ENCODE results near the gene DCHS2.

DCHS2 gene

GRCh38 chr4:154487145-154487544 is 4.5 kb downstream of the DCHS2 start:
- no peak for DNase-seq

DNA sequence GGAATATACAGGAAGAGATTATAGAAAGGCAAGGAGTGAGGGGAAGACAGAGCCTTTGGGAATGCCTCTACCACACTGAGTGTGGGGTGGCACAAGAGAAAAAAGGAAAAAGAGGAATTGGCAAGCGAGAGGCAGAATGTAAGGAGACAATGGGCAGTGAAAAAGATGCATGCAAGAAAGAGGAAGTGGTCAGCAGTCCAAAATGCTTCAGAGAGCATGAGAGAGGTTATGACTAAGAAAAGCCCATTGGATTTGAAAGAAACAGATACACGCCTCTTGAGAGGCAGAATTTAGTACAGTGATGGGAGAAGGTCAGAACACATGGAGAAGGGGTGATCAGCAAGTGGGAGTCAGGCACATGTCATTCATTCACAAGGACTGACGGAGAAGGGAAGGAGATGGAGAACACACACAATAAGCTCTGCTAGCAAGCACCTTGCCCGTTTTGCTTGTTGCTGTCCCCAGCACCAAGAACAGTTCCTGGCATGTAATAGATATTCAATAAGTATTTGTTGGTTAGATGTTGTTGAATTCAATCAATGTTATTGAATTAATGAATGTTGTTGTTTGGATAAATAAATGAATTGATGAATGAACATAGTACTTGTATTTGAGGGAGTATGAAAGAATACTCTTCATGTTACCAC is 6.3 kb downstream of the DCHS2 start:
- DNase-seq, result no peak

GRCh38 chr4:154478547-154478946 is 13.1 kb downstream of the DCHS2 start:
- DNase-seq, result no peak

DNA sequence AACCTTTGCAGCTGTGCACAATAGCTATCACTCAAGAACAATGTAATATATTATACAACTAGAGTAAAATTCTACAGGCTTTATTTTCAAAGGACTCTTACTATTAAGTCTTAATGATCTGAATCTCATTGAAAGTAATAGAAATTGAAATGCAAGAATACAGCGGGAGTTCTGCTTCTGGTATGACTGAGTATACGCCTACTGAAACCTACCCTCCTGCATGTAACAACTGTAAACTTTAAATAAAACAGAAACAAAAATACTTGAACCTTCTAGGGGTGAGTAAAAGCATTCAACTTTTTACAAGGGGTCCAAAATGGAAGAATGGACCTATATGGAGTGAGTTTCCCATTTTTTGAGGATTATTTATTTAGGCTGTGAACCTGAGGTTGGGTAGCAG is 13.5 kb downstream of the DCHS2 start:
- DNase-seq, result no peak

DNA sequence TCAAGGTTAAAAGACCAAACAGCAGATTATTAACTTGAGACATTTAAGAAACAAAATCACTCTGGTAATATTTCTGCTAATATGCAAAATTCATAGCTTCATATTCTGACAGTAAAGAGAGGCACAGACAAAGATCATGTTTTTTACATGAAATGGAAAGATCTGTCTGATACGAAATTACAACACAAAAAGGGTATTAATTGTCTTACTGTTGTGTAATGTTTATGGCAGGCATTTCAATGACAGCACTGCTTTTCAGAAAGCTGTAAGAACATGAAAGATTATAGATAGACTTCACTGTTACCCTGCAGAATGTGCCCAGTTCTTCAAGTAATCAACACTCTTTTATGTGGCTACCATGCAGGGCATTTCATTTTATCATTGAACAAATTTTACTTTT is 15.4 kb downstream of the DCHS2 start:
- DNase-seq, result no peak

DNA sequence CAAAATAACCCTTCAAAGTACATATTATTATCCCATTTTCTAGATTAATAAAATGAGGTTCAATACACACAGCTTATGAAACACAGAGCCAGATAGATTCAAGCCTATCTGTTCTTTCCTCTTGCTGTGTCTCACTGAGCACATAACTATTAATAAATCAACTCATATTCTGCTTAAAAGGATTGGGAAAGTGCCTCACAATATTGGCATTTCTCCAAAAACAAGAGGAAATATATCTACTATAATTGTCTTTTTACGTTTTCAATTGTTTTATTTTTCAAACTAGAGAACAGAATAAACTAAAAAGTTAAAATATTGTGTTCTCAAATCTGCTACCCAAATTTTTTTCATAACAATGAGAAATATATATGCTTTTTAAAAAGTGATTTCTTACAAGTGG is 15.8 kb downstream of the DCHS2 start:
- DNase-seq, result no peak

DNA sequence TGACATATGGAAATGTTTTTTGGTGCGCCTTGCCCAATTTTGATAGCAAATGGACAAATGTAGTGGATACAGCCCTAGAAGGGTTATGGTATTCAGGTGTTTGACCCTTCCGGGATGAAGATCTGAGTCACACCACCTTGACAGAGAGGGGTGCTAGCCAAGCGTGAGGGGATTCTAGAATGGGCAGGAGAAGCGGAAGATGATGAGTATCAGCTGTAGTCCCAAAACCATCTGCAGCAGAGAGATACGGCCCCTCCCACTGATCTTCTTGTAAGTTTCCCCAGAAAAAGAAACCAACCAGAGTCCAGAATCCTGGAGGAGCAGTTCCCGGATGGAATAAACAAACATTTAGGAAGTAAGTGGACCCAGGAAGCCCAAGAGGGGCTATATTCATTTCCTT is 18.1 kb downstream of the DCHS2 start:
- DNase-seq, result no peak

DNA sequence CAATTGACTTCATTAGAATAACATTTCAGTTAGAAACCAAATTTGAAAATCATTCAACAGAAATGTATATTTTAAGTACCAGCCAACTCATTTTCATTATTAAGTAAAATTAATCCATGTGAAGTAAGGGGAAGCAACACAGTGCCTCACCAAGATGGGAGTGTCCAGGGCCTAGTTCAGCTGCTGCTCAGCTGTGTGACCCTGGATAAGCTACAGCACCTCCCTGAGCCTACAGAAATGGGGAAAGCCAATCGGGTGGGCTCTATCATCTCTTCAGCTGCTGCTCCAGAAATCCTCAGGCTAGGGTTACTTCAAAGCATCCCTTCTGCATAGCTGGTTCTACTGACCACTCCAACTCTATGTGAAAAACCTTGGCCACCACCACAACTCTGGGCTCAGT is 18.7 kb downstream of the DCHS2 start:
- DNase-seq, result no peak

- DNase-seq, result no peak
These were observed 19.9 kb downstream of the DCHS2 start for GRCh38 chr4:154471526-154472331.

DNA sequence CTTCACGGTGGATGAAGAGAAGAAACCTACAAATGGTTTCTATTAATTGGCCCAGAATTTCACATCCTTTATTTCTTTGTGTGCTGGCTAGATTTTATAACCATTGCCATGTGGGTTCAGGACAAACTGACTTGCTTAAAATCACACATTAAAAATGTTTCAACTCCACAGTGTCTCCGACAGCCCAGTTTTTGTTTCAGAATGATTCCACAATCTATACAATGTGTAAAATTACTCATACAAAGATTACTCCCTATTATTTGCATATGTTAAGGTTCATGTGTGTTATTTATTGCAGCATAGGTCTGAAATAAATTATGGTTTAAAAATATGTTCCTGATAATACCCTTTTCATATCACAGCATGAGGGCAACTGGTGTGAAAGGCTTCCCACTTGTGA is 20.6 kb downstream of the DCHS2 start:
- no peak for DNase-seq

GRCh38 chr4:154467886-154468285 is 23.7 kb downstream of the DCHS2 start:
- DNase-seq, result no peak

DNA sequence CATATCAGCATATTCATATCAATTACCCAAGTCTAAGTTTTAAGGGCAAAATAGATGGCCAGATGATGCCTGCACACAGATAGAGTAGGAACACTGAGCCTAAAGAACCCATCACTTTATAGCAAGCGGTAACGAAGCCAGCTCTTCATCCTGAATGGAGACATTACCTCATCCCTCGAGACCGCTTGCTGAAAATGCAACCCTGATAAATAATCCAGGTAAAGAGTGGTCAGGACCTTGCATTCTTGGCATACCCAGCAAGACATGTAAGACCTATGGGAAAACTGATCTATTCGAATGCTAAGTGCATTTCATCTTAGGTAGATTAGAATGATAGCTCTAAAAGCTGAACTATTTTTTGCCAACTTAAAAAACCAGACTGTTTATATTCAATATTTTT is 25.3 kb downstream of the DCHS2 start:
- no peak for DNase-seq

DNA sequence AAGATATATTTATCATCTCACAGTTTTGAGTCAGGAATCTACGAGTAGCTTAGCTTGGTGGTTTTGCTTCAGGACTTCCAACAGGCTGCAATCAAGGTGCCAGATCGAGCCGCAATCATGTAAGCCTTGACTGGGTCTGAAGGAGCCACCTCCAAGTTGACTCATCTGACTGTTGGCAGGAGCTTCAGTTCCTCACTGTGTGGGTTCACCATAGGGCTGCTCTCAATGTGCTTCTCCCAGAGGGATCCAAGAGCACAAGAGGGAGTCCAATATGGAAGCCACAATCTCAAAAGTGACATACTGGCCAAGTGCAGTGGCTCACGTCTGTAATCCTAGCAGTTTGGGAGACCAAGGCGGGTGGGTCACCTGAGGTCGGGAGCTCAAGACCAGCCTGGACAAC is 26.5 kb downstream of the DCHS2 start:
- no peak for DNase-seq

DNA sequence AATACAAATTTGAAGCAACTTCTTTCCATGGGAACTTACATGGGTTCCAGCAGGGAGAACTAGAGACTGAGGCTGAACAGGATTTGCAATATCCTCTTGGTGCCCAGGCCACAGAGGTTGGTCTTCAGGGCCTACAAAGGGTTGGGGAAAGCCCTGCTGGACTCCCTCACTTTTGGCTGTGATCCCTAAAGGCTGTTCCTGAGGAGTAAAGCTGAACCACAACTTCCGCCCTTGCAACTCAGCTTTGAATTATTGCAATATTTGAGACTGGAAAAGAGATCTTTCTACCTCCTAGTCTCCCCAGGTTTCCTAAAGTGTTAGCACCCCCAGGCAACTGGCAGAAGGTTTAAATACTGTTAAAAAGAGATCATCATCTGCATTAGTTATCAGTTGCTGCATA is 26.9 kb downstream of the DCHS2 start:
- DNase-seq, result no peak

DNA sequence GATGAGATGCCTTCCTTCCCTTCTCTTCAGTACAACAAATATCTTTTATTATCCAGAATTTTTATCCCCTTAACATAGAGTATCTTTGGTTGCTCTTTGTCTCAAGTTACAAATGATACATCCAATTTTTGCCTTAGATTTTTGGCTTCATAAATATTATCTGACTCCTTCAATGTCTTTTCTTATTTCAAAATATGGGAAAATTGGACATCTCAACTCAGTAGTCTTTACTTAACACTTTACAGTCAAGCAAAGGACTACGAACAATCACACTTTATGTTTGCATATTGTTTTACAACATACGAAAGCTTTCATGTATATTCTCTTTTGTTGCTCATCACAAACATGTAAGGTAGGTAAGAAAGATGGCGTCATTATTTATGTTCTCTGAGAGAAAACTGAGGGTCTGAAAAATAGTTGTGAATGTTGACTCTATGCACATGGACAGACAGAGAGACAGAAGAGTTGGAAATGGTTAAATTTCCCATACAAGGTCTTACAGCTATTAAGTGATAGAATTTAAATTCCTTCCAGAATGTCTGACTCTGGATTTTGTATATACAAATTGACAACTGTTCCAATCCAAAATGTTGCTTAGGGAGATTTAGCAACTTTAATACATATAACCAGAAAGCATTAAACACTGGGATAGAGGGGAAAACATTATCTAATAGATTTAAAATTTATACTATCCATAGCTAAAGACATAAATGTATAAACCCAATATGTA is 29.4 kb downstream of the DCHS2 start:
- no peak for DNase-seq

DNA sequence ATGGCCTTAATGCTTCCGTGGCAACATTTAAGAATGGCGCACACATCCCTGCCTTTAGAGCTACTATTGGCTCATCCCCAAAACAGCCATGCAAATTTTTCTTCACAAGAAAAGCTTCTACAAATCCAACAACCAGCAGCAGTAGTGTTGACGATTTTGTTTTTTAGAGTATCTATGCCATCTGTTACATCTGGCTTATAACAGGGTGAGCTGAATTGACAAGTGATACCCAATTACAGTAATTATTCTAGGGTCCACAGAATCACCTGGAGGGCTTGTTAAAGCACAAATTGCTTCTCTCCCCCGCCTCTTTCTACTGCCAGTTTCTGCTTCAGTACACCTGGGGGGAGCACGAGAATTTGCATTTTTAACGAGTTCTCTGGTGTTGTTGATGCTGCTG is 34.1 kb downstream of the DCHS2 start:
- no peak for DNase-seq

- no peak for DNase-seq
These were observed 34.7 kb downstream of the DCHS2 start for GRCh38 chr4:154456889-154457288.

DNA sequence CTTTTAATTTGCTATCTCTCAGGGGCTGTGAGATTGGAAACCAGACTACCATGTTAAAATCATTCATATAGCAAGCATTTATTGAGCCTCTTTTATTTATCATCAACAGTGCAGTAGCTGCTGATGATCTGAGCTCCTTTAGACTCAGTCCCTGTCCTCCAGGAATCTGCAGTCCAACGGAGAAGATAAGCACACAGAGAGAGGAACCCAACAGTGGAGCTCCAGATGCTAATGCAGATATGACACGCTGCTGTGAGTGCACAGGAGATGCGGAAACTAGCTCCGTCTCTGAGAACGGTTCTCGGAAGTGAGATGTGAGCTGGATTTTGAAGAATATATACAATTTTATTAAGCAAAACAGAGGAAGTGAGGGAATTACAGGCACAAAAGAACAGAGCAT is 35.4 kb downstream of the DCHS2 start:
- no peak for DNase-seq

- DNase-seq, result no peak
These were observed 36.5 kb downstream of the DCHS2 start for GRCh38 chr4:154455111-154455510.

- no peak for DNase-seq
These were observed 36.9 kb downstream of the DCHS2 start for GRCh38 chr4:154454710-154455109.

- no peak for DNase-seq
These were observed 38.7 kb downstream of the DCHS2 start for GRCh38 chr4:154452798-154453346.

DNA sequence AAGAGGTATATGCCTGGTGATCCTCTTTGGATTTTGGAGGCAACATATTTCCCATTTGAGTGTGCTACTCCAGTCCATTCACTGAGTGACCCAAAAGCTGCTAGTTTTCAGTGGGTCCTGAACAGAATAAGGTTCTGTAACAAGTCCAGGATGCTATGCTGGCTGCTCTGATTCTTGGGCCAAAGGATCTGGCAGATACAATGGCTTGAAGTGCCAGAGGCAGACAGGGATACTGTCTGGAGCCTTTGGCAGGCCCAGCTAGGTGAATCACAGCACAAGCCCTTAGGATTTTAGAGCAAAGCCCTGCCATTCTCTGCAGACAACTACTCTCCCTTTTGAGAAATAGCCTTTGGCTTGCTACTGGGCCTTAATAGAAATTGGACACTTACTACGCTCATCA is 40.6 kb downstream of the DCHS2 start:
- DNase-seq, result no peak

DNA sequence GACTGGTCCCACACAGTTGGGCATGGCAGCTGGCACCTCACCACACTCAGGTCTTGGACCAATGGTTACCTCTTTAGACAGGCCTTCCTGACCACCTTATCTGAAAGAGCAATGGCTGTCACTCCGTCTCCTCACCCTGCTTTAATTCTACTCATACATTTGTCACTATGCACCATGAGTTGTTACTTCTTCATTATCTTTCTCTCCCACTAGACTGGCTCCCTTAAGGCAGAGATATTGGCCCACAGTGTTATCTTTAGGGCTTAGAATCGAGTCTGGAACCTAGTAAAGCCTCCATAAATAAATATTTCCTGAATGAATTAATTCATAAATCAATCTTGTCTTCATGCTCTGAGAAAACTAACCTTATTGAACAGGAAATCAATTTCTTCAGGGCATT is 46.6 kb downstream of the DCHS2 start:
- no peak for DNase-seq

DNA sequence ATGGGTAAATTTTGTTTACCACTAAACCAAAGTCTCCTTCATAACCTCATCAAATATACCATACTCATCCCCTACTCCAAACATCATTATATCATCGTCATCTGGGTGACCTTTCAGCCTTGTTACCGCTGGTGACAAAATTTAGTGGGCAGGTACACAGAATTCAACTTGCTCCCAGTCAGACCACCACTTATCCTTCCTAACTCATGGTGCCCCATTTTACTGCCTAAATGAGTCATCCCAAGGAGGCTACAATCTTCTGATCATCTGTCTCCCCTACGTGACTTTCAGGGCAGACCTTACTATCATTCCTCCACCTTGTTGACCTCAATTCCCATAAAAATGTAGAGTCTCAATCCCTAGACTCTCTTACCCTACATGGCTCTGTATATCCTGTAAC is 49.6 kb downstream of the DCHS2 start:
- DNase-seq, result no peak

Measured in stimulated activated naive CD4-positive, alpha-beta T cell treated with Interleukin-2 at 50 U/mL for 16 hours (primary cell).